OCI-M2 (cell line): ENCODE data around the gene SAYSD1.
"Not testable (repeated sequence)": the region's sequence is repeated elsewhere in the genome, so short reads cannot be mapped to it uniquely, and the experiment has no call there.

Experiments used
- DNase-seq: peaks from one replicate; lab custom pipeline; 2025; ENCODE audit not compliant: unreplicated experiment; lab: John Stamatoyannopoulos, UW

The SAYSD1 gene

GRCh38 chr6:39114704-39115599 is at the start of gene SAYSD1:
SAYSD1 (minus strand) TSS chr6:39115186; CDS start chr6:39115089, 97 bp downstream.
- peak; percentile 93 for DNase-seq

DNA sequence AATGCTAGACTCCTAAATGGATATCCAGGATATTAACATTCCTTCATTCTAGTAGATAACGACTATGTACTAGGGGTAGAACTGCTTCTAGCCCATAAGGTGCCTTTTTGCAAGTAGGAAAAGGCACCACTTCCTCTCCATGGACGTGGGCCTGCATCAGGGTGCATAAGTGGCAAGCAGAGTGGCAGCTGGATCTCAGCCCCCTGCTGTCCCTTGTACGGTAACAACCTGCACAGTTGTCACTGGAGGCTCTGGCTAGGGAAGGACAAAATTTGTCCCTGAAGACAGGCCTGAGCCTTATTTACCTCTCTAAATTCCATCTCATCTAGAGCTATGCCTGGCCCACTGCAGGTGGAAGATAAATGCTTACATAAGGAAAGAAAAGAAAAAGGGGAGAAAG is 42.5 kb upstream of the SAYSD1 start:
- no peak for DNase-seq

DNA sequence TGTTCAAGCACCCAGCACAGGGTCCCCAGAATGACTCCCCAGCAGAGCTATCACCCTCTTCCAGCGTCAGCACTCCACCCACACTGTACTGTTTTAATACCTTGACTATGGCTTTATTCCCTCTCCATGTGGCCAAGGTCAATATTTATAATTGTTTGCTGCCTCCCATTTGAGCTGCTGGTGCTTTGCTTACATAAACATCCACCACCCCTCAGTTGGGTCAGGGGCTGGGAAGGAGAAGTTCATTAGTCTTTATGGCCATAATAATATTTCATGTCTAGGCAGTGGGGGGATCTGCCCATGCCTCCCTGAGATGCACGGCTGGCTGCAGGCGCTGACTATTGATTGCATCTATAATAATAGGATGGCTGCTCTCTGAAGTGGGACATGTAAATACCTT is 41.8 kb upstream of the SAYSD1 start:
- DNase-seq, result no peak

DNA sequence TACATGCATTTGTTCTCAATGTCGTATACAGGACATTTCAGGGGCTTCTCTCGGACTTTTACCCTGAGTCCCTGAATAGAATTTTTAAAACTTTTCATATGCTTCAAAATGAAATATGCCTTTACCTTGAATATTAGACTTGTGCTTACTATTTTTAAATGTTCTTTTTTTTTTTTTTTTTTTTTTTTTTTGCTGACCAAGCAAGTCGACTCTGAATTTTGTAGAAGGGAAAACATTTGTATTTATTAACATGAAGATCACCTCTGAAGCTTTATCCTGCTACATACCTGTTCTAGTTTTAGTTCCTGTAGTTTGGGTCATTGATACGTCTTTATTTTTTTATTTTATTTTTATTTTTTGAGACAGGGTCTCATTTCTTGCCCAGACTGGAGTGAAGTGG is 39.7 kb upstream of the SAYSD1 start:
- no peak for DNase-seq

DNA sequence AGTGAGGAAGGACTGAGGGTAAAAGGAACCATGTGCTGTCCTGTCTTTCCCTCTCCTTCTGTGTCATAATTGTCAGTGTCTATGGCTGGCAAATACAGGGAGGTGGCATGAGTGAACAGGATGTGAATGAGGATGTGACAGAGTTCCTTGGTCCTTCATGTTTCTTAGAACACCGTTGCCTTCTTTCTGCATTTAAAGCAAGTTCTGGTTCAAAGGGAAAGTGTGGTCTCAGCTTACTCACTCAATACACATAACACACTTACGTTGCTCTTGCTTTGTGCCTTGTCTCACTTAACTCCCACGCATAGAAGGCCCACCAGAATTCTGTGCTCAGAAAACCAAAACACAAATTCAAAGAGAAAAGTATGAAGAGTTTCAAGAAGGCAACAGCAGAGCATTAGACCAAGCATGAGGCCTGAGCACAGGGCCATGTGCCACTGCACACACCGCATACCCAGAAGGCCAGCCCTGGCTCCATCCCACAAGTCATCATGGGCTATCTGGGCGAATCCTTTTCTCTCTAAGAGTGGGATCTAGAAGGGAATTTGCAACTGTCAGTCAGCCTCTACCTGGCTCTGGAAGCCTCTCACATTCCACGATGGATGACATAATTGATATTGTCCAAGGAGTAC is 38.9 kb upstream of the SAYSD1 start:
- DNase-seq, result no peak

DNA sequence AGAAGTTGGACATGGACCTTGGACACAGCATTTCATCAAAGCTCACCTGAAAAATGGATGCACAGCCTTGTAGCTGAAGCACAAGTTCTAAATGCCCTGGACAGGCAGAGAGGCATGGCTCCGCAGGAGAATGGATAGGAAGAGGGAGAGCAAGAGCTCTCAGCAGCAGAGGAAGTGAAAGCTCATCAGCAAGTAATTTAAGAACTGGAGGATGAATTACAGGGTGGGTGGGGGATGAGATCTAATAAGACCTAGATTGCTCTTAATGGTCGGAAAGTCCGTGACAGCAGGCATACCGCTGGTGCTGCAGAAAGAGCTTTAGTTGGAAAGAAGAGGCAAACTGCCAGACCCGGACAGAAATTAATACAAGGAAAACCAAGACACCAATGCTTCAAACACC is 37.3 kb upstream of the SAYSD1 start:
- DNase-seq, result no peak

- no peak for DNase-seq
These were observed 36.2 kb upstream of the SAYSD1 start for GRCh38 chr6:39151211-39151610.

- no peak for DNase-seq
These were observed 29.6 kb upstream of the SAYSD1 start for GRCh38 chr6:39144481-39145173.

- no peak for DNase-seq
These were observed 28.4 kb upstream of the SAYSD1 start for GRCh38 chr6:39143238-39143930.

GRCh38 chr6:39140556-39141167 is 25.7 kb upstream of the SAYSD1 start:
- DNase-seq, result no peak

- DNase-seq, result peak; percentile 25
These were observed 22.3 kb upstream of the SAYSD1 start for GRCh38 chr6:39137245-39137644.

GRCh38 chr6:39136207-39136606 is 21.2 kb upstream of the SAYSD1 start:
- not testable (repeated sequence) for DNase-seq

DNA sequence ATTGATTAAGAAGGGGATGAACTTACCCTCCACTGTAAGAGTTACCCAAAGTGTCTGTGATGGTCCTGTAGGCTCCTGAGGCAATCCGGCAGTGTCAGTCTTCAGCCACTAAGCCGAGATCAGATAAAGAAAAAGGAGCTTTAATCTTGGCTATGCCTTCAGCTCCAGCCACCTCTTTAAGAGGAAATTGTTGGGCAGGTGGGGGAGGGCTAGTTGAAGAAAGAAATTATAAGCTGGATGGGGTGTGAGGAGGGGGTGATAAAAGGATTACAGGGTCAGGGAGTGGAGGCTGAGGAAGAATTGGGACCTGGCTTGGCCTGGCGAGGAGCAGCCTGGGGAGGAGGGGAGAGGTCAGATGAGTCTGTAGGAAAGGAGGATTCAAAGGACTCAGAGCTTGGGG is 19.8 kb upstream of the SAYSD1 start:
- DNase-seq, result not testable (repeated sequence)

GRCh38 chr6:39130691-39131090 is 15.7 kb upstream of the SAYSD1 start:
- DNase-seq, result no peak

- DNase-seq, result no peak
These were observed 13.8 kb upstream of the SAYSD1 start for GRCh38 chr6:39128832-39129231.

- no peak for DNase-seq
These were observed 13.1 kb upstream of the SAYSD1 start for GRCh38 chr6:39128106-39128505.

DNA sequence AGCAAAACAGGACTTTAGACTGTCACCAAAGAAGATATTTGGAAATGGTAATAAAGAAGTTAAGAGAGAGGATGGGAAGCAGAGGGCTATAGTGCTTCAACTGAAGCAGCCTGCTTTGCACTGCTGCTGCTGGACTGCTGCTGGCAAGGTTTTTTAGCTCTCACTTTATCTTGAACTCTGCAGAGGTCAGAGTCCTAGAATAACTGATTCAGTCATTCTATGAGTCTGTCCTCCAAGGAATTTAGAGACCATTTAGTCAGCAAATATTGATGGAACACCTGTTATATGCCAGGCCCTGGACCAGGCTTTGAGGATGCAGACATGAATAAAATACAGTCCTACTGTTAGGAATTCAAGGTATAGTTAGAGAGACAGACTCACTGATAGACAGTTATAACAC is 9.1 kb upstream of the SAYSD1 start:
- no peak for DNase-seq

DNA sequence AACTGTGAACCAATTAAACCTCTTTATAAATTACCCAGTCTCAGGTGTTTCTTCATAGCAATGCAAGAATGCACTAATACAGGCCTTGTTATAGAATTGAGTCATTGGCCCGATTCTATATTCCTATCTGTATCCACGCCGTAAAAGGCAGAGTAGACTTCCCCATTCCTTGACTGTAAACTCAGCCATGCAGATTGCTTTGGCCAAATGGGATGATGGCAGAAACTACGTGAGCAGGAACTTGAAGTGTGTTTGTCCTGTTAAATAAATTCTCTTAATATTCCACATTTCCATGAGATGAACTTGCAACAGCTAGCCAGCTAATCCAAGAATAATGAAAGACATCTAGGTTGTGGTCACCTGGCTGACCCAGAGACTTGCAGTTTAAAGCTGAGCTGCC is 3.9 kb upstream of the SAYSD1 start:
- no peak for DNase-seq

GRCh38 chr6:39114388-39114703 is 640 bp downstream of the SAYSD1 start:
- DNase-seq, result no peak

DNA sequence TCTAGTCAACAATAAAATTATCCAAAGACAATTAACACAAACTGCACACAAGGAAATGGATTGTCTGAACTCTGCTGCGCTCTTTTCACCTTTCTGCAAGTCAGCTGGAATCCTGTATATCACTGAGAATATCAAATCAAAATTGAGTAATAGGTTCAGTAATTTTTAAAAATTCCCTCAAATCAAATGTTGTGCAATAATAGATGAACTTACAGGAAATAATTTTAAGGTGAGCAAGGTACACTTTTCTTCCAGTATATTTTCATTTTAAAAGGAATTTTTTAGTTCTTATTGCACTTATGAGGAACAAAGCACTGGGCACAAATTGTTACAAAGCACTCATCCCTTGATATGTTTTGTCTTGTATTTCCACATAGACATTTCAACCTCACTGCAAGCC is 1.2 kb downstream of the SAYSD1 start:
- DNase-seq, result no peak

DNA sequence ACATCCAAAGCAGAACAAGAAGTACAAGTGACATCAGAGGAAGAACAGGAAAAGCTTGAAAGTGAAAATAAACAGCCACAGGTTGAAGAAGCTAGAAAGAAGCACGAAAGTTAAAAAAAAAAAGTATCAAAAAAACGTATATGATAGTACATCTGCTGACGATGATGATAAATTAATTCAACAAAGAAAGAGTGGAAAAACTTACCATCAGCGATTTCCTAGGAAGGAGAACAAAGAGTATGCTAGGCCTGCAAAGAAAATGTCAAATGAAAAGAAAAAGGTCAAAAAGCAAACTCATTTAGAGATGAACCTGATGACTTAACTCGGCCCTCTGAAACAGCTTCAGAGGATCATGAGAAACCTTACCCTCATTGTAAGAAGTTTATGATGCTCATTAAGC is 3.7 kb downstream of the SAYSD1 start:
- DNase-seq, result no peak
